PC-9 (cell line): Measurements from ENCODE around the gene IGDCC3.

ENCODE experiments used
- CTCF ChIP-seq: fragments of 200-600 bp; sonication (generic); conservative IDR thresholded peaks from 2 replicates; pipeline ENCODE4 v1.6.1; 2017; ENCODE audit warnings: mixed run types, antibody characterized with exemption, mild to moderate bottlenecking, moderate library complexity
- EZH2 ChIP-seq: fragments of 200-600 bp; sonication (generic); IDR thresholded peaks from 2 replicates; pipeline ENCODE4 v1.8.0; 2017; ENCODE audit warnings: antibody characterized with exemption, low read depth

GRCh38 chr15:65303687-65304380 is 74.0 kb downstream of the IGDCC3 start:
- TF ChIP-seq CTCF (peak; percentile 88), EZH2 (no peak)
